Left forelimb (tissue), 1 donor: ENCODE measurements around the gene ABCA12.

Source experiments
- DNase-seq: peaks from one replicate; pipeline ENCODE4 v3.0.0-alpha.2; 2018; ENCODE audit warnings: low spot score

ABCA12 gene

GRCh38 chr2:215032153-215032552 lies 106.3 kb downstream of the ABCA12 start:
- DNase-seq: no peak

- DNase-seq: no peak
Observed at GRCh38 chr2:215031321-215031720, 107.1 kb downstream of the ABCA12 start.

DNA sequence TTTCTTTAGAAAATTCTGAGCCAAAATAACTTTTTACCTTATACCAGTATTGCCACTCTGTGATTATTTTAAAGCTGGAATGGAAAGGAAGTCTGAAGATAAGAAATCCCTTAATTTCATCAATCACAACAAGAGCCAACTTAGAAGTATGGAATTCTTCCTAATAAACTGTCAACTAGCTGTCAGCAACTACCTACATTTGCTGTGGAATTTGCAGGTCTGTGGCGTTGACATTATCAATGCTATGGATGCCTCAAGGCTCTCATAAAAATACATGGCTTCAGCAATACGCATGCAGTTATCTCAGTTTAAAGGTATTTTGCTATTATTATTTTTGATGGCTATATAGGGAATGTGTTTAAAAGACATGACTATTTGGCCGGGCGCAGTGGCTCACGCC lies 108.5 kb downstream of the ABCA12 start:
- DNase-seq: no peak

DNA sequence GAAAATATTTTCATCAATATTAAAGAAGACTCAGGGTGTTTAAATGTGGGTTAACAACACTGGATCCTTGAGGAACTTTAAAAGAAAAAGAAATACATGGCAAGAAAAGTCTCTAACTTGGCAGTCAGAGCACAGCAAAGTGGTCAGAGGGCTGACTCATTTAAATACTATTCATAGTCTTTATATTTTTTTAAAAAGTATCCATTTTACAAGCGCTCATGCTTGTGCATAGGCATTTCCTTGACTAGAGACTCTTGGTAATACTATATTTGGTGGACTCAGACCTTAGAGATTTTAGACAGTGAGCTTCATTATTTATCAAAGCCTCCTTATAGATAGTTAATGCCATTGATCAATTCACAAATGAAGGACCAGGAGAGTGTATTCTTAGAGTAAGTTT lies 110.2 kb downstream of the ABCA12 start:
- no peak for DNase-seq

DNA sequence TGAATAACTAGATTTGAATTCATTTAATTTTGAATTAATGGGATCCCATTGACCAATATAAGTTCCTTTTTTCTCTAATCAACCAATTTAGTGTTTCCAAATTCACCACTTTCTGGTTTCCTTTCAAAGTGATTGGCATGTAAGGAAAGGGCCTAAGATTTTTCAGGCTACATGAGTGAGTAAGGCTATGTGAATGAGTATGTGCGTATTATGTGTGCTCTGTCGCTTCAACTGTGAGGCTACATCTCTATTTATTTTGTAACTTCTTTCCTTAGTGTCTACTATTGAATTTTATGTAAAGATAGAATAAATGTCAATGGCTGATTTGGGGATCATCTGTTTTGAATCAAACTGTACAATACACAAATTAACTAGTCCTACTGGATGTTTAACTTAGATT lies 110.6 kb downstream of the ABCA12 start:
- no peak for DNase-seq

- DNase-seq: no peak
Observed at GRCh38 chr2:215022910-215023309, 115.5 kb downstream of the ABCA12 start.

DNA sequence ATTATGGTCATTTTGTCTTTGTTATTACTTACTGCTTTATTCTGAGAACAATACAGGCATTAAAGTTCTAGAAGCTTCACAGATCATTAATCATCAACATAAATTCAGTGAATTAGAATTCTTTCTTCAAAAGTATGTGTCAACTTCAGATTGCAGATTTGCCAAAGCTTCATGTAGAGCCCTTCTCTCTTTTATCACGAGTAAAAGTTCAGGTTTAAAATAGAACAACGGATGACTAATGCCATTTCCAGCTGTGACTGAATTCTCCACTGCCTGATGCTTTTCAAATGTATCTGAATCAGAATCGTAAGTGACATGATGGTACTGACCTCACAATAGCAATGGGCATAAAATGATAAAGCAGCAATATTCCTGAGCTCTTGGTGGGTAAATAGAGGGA lies 116.0 kb downstream of the ABCA12 start:
- DNase-seq: no peak

DNA sequence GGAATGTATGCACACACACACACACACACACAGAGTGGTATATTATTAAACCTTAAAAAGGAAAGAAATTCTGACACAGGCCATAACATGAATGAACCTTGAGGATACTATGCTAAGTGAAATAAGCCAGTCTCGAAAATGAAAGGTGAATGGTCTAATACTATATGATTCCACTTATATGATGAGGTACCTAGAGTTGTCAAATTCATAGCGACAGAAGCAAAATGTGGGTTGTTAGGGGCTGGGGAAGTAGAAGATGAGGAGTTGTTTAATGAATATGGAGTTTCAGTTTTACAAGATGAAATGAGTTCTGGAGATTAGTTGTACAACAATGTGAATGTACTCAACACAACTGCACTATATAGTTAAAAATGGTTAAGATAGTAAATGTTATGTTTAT lies 118.1 kb downstream of the ABCA12 start:
- DNase-seq: no peak

DNA sequence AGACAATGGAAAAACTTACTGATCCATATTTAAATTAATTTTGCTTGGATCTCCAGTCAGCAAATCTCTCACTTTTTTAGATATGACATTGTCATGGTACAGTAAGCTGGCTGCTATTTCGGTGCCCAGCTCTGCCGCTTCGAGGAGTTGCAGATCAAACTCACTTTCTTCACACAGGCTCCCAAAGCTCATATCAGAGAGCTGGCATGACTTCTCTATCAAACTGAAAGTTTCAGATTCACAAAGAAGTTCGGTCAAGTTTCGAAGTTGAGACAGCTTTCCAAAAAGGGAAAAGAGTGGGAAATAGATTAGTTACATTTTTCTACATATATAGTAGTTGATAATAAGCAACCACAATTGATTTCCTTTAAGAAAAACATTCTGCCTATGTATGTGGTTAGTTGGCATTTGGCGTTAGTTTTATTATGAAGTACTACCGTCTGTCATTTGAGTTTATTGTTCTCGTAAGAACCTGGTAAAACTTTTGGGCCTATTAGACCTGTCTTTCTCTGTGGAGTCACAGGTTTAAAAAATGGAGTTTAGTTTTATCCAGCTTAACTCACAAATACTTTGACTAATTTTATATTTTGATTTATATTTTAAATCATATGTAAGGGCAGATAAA lies 118.8 kb downstream of the ABCA12 start:
- no peak for DNase-seq

- DNase-seq: no peak
Observed at GRCh38 chr2:215019085-215019484, 119.3 kb downstream of the ABCA12 start.

GRCh38 chr2:215015421-215015820 lies 123.0 kb downstream of the ABCA12 start:
- no peak for DNase-seq

DNA sequence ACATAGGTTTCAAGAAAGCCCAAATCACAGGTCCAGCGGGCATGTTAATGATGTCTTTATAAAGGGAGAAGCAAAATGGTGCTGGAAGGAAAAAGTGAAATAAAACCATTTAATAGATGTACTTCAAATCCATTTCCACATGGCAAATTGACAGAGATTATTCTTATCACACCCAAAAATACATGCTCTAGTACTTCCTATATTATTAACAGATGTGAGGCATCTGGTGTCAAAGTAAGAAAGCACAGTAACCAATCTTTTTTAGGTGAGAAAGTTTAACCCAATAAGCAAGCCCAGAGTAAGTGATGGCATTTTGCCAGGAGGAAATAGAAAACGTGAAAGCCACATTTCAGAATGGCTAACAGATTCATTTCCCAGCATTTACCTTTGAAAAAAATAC lies 128.0 kb downstream of the ABCA12 start:
- no peak for DNase-seq

DNA sequence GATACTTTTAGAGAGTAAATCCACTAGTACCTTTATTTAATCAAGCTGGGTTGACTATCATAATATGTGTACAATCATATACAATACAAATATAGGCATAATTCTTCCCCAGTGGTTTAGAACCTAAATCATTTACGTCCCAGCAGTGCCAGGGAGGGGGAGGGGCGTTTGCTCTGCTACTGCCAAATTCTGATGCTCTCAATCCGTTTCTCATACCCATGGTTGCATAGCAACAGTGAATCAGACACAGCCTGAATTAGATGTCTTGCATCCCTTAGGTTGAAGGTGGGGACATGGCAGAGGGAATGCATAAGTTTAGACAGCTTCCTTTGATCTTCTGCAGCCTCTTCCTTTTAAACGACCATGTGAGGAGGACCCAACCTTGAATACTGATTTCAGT lies 135.4 kb downstream of the ABCA12 start:
- DNase-seq: no peak

- DNase-seq: no peak
Observed at GRCh38 chr2:215002500-215002899, 135.9 kb downstream of the ABCA12 start.

DNA sequence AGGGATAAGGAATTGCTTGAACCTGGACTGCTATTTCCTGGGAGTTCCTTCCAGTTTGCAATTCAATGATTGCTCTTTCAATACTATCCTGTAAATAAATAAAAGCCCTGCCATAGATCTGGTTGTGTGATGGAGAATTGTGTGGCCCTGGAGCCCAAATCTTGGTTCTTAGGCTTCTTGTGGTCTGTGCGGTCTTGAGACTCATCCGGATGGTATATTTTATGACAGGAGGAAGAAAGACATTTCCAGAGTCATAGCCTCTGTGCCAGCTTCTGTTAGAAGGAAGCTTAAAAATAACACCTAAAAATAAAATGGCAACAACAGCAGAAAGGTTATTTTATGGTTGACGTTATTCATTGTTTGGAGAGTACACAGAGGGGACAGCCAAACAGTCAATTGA lies 137.7 kb downstream of the ABCA12 start:
- no peak for DNase-seq

GRCh38 chr2:214995926-214996670 lies 142.3 kb downstream of the ABCA12 start:
- DNase-seq: no peak

DNA sequence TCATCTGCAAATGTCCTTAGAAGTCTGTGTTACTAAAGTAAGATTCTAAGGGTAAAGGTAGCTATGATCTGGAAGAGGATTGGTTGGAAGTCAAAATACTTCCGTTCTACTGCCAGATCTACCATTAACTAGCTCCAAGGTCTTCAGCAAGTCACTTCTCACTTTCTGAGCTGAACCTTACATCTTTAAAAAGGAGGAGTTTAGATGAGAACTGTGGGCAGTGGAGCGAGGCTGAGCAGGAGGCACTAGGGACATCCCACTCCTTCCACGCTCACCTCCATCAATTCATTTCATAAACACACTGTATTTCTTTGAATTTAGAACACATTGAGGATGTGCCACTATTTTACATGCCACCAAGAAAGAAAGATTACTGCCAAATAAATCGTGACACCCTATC lies 143.0 kb downstream of the ABCA12 start:
- no peak for DNase-seq

DNA sequence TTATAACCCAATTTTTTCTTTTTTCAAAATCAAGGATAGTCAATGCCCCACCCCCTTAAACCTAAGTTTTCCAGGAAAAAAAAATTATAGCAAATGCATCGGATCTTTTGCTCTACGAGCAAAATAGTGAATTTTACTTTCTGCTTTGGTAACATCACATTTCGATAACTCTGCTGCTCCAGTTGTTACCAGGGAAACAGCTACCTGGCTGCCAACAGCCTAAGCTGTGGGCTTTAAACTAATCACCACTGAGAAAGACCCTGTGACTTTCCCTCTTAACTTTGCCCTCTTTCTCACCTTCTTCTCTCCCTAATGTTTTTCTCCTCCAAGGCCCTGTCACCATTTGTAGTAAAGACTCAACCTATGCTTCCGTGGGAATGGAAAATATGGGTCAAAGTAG lies 145.5 kb downstream of the ABCA12 start:
- DNase-seq: no peak

DNA sequence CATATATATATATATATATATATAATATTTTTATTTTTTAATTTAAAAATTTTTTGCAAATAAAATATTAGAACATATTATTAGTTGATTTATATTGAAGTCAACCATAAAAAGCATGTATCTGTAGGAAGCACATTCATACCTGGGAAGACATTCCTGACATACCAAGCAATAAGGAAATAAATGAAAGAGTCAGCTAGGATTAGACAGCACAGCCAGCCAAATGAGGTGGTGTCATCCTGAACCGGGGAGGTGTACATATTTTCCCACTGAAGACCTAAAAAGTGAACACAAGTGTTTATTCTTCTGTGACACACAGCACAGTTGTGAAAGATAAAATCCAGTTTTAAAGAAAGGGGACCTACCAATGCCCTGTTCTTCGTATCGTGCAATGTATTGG lies 149.2 kb downstream of the ABCA12 start:
- no peak for DNase-seq

GRCh38 chr2:214987261-214987660 lies 151.2 kb downstream of the ABCA12 start:
- no peak for DNase-seq

DNA sequence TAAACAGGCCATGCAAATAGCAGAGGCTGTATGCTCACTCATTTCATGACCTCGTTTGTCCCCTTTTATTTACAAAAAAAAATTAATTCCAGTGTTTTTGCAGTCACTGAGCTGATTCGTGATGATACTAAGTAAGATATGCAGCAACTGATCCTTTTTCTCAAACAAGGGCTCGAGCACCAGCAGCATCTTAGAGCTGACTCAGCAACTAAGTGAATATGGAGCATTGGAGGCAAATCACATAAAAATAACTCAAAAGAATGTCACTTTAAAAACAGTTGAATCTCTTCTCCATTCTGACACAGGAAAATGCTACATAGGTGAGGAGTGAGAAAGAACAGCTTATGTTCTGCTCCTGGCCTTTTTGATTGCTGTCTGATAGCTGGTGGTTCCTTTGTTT lies 152.8 kb downstream of the ABCA12 start:
- DNase-seq: no peak

- no peak for DNase-seq
Observed at GRCh38 chr2:214966420-214966819, 172.0 kb downstream of the ABCA12 start.

- DNase-seq: no peak
Observed at GRCh38 chr2:214960677-214961076, 177.7 kb downstream of the ABCA12 start.

DNA sequence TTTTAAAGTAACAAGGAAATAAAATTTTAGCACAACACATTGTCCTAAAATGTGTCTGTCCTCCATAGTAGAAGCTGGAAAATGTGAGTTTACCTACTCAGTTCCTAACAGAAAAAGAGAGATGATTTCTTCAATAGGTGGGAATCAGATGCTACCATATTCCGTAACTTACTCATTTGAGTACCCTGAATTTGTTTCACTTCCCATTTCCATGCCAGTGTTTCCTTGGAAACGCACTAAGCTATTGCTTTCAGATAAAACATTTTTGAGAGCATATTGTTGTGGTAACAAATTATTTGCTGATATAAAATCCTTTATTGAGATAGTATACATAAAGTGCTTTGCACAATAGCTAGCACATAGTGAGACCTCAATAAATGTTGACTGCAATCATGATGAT lies 191.5 kb downstream of the ABCA12 start:
- DNase-seq: no peak
